ENCODE data around the gene SRM. TPM values are rescaled to one million over a fixed set of nuclear protein-coding genes. Genes with fewer than 3 reads are reported as not detected.
A peak's percentile ranks its signal among the peaks of the same experiment; 100 is the strongest.
"Not testable (repeated sequence)": the region's sequence is repeated elsewhere in the genome, so short reads cannot be mapped to it uniquely, and the experiment has no call there.

Gene SRM
- total RNA-seq (10 to 100 TPM; 13.4 to 28.3 TPM), polyA plus RNA-seq (ENCODE audit: insufficient read length in 2 of 2) (100 to 1,000 TPM; 113 to 123 TPM)
- long read RNA-seq, donor 1, transcript SRM-201 (8 exons, 1,266 nt) = major isoform, 49 of 72 reads
- long read RNA-seq, donor 1, transcript SRM-204 (2 exons, 545 nt) = minor isoform, 5 of 72 reads
- long read RNA-seq, donor 1, partial matches to known transcripts = 17 of 72 reads
- long read RNA-seq, donor 1, other reads (novel, unspliced or antisense) = 0 of 72 reads
- long read RNA-seq, donor 2, transcript SRM-201 (8 exons, 1,266 nt) = major isoform, 29 of 47 reads
- long read RNA-seq, donor 2, partial matches to known transcripts = 17 of 47 reads
- long read RNA-seq, donor 2, other reads (novel, unspliced or antisense) = 0 of 47 reads
- long read RNA-seq, donor 3, transcript SRM-201 (8 exons, 1,266 nt) = major isoform, 36 of 58 reads
- long read RNA-seq, donor 3, partial matches to known transcripts = 21 of 58 reads
- long read RNA-seq, donor 3, other reads (novel, unspliced or antisense) = 0 of 58 reads
- long read RNA-seq, donor 4, transcript SRM-201 (8 exons, 1,266 nt) = major isoform, 26 of 38 reads
- long read RNA-seq, donor 4, partial matches to known transcripts = 8 of 38 reads
- long read RNA-seq, donor 4, other reads (novel, unspliced or antisense) = 0 of 38 reads

GRCh38 chr1:11059968-11060830 is at the start of gene SRM:
SRM (minus strand) TSS chr1:11060018; CDS start chr1:11059943, 75 bp downstream.
- H3K36me3 ChIP-seq (ENCODE audit: control insufficient read depth, insufficient read depth, low read length) = peaks cover 70% of the 10 kb centered on the region
- H3K27me3 ChIP-seq (ENCODE audit: control insufficient read depth, insufficient read depth, low read length) = no peaks in the 10 kb centered on the region
- H3K4me3 ChIP-seq (ENCODE audit: low read depth, low read length) = peak within 1 kb of the TSS; percentile 80
- peak; percentile 74 to 97 (median 82) for DNase-seq (ENCODE audit: low read depth in 4 of 6, low spot score in 6 of 6)
- peaks cover 25% of the 10 kb centered on the region for H3K4me1 ChIP-seq (ENCODE audit: control insufficient read depth, insufficient read depth, low read length)
- H3K9me3 ChIP-seq (ENCODE audit: control insufficient read depth, insufficient read depth, low read length) = no peaks in the 10 kb centered on the region
- peak within 1 kb of the TSS; percentile 69 for H3K27ac ChIP-seq (ENCODE audit: low read depth, low read length)
- under 1% methylated on average over 79 of the region's 83 CpGs for WGBS (ENCODE audit: insufficient coverage)

- H3K27me3 ChIP-seq (ENCODE audit: control insufficient read depth, insufficient read depth, low read length) = no peaks in the 10 kb centered on the region
- H3K27ac ChIP-seq (ENCODE audit: low read depth, low read length) = peak overlapping the region; percentile 79
- peaks cover 10% of the 10 kb centered on the region for H3K4me1 ChIP-seq (ENCODE audit: control insufficient read depth, insufficient read depth, low read length)
- no peak overlapping the region for H3K4me3 ChIP-seq (ENCODE audit: low read depth, low read length)
- 66% methylated on average over 2 of the region's 7 CpGs for WGBS (ENCODE audit: insufficient coverage)
- H3K36me3 ChIP-seq (ENCODE audit: control insufficient read depth, insufficient read depth, low read length) = peaks cover 55% of the 10 kb centered on the region
- no peaks in the 10 kb centered on the region for H3K9me3 ChIP-seq (ENCODE audit: control insufficient read depth, insufficient read depth, low read length)
- DNase-seq (ENCODE audit: low read depth in 4 of 6, low spot score in 6 of 6) = peak in 2 of 6 donors; percentile 49 to 74
These were observed 49.4 kb upstream of the SRM start for GRCh38 chr1:11109047-11109760.

GRCh38 chr1:11107599-11107998 is 47.8 kb upstream of the SRM start:
- Histone ChIP-seq H3K27ac (ENCODE audit: low read depth, low read length) (peak overlapping the region; percentile 33), H3K36me3 (ENCODE audit: control insufficient read depth, insufficient read depth, low read length) (peaks cover 50% of the 10 kb centered on the region), H3K4me3 (ENCODE audit: low read depth, low read length) (no peak overlapping the region), H3K4me1 (ENCODE audit: control insufficient read depth, insufficient read depth, low read length) (peaks cover 10% of the 10 kb centered on the region), H3K27me3 (ENCODE audit: control insufficient read depth, insufficient read depth, low read length) (no peaks in the 10 kb centered on the region), H3K9me3 (ENCODE audit: control insufficient read depth, insufficient read depth, low read length) (no peaks in the 10 kb centered on the region)
- 93% methylated on average over 5 of the region's 5 CpGs for WGBS (ENCODE audit: insufficient coverage)
- DNase-seq (ENCODE audit: low read depth in 4 of 6, low spot score in 6 of 6) = no peak

GRCh38 chr1:11105586-11105985 is 45.8 kb upstream of the SRM start:
- Histone ChIP-seq H3K4me3 (ENCODE audit: low read depth, low read length) (no peak overlapping the region), H3K27me3 (ENCODE audit: control insufficient read depth, insufficient read depth, low read length) (no peaks in the 10 kb centered on the region), H3K36me3 (ENCODE audit: control insufficient read depth, insufficient read depth, low read length) (peaks cover 37% of the 10 kb centered on the region), H3K27ac (ENCODE audit: low read depth, low read length) (no peak overlapping the region), H3K4me1 (ENCODE audit: control insufficient read depth, insufficient read depth, low read length) (peaks cover 10% of the 10 kb centered on the region), H3K9me3 (ENCODE audit: control insufficient read depth, insufficient read depth, low read length) (no peaks in the 10 kb centered on the region)
- WGBS (ENCODE audit: insufficient coverage) = 87% methylated on average over 2 of the region's 10 CpGs
- DNase-seq (ENCODE audit: low read depth in 4 of 6, low spot score in 6 of 6) = no peak

DNA sequence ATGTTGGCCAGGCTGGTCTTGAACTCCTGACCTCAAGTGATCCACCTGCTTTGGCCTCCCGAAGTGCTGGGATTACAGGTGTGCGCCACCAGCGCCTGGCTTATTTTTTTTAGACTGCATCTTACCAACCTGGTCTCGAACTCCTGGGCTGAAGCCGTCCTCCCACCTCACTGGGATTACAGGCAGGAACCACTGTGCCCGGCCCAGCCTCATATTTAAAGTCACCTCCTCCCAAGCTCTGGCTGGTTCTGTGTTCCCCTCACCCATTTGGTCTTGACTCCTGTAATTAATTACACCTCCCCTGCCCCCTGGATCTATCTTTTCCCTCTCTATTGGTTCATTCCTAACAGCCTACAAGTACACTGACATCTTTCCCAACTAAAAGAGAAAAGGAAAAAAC is 41.5 kb upstream of the SRM start:
- WGBS (ENCODE audit: insufficient coverage) = 91% methylated on average over 6 of the region's 6 CpGs
- Histone ChIP-seq H3K4me1 (ENCODE audit: control insufficient read depth, insufficient read depth, low read length) (peaks cover 7% of the 10 kb centered on the region), H3K27me3 (ENCODE audit: control insufficient read depth, insufficient read depth, low read length) (no peaks in the 10 kb centered on the region), H3K9me3 (ENCODE audit: control insufficient read depth, insufficient read depth, low read length) (no peaks in the 10 kb centered on the region), H3K36me3 (ENCODE audit: control insufficient read depth, insufficient read depth, low read length) (peaks cover 26% of the 10 kb centered on the region), H3K27ac (ENCODE audit: low read depth, low read length) (no peak overlapping the region), H3K4me3 (ENCODE audit: low read depth, low read length) (no peak overlapping the region)
- no peak for DNase-seq (ENCODE audit: low read depth in 4 of 6, low spot score in 6 of 6)

DNA sequence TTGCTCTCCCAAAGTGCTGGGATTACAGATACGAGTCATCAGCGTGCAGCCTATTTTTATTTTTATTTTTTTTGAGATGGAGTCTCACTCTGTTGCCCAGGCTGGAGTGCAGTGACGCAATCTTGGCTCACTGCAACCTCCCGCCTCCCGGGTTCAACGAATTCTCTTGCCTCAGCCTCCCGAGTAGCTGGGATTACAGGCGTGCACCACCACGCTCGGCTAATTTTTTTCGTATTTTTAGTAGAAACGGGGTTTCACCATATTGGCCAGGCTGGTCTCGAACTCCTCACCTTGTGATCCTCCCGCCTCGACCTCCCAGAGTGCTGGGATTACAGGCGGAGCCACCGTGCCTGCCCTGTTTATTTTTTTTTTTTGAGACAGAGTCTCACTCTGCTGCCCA is 41.0 kb upstream of the SRM start:
- peaks cover 26% of the 10 kb centered on the region for H3K36me3 ChIP-seq (ENCODE audit: control insufficient read depth, insufficient read depth, low read length)
- not testable (repeated sequence) for H3K4me3 ChIP-seq (ENCODE audit: low read depth, low read length); H3K4me1 ChIP-seq (ENCODE audit: control insufficient read depth, insufficient read depth, low read length); H3K9me3 ChIP-seq (ENCODE audit: control insufficient read depth, insufficient read depth, low read length); H3K27ac ChIP-seq (ENCODE audit: low read depth, low read length); H3K27me3 ChIP-seq (ENCODE audit: control insufficient read depth, insufficient read depth, low read length); DNase-seq (ENCODE audit: low read depth in 4 of 6, low spot score in 6 of 6)
- WGBS (ENCODE audit: insufficient coverage) = 94% methylated on average over 16 of the region's 17 CpGs

DNA sequence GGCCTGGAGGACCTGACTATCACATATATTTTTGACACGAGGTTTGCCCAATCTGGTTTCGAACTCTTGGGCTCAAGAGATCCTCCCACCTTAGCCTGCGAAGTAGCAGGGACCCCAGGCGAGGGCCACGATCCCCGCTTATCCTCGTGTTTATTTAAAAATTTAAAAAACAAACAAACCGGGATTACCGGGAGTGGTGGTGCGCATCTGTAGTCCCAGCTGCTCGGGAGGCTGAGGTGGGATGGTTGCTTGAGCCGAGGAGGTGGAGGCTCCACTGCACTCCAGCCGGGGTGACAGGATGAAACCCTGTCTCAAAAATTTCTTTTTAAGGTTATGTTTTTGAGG is 40.3 kb upstream of the SRM start:
- no peaks in the 10 kb centered on the region for H3K9me3 ChIP-seq (ENCODE audit: control insufficient read depth, insufficient read depth, low read length)
- H3K27ac ChIP-seq (ENCODE audit: low read depth, low read length) = peak overlapping the region; percentile 59
- H3K27me3 ChIP-seq (ENCODE audit: control insufficient read depth, insufficient read depth, low read length) = no peaks in the 10 kb centered on the region
- peaks cover 4% of the 10 kb centered on the region for H3K4me1 ChIP-seq (ENCODE audit: control insufficient read depth, insufficient read depth, low read length)
- peaks cover 28% of the 10 kb centered on the region for H3K36me3 ChIP-seq (ENCODE audit: control insufficient read depth, insufficient read depth, low read length)
- no peak for DNase-seq (ENCODE audit: low read depth in 4 of 6, low spot score in 6 of 6)
- WGBS (ENCODE audit: insufficient coverage) = 69% methylated on average over 11 of the region's 13 CpGs
- peak overlapping the region; percentile 78 for H3K4me3 ChIP-seq (ENCODE audit: low read depth, low read length)

- Histone ChIP-seq H3K4me1 (ENCODE audit: control insufficient read depth, insufficient read depth, low read length) (peaks cover 4% of the 10 kb centered on the region), H3K27me3 (ENCODE audit: control insufficient read depth, insufficient read depth, low read length) (no peaks in the 10 kb centered on the region), H3K4me3 (ENCODE audit: low read depth, low read length) (peak within 1 kb of the TSS; percentile 78), H3K9me3 (ENCODE audit: control insufficient read depth, insufficient read depth, low read length) (no peaks in the 10 kb centered on the region), H3K27ac (ENCODE audit: low read depth, low read length) (peak within 1 kb of the TSS; percentile 59), H3K36me3 (ENCODE audit: control insufficient read depth, insufficient read depth, low read length) (peaks cover 34% of the 10 kb centered on the region)
- peak; percentile 75 to 97 (median 88) for DNase-seq (ENCODE audit: low read depth in 4 of 6, low spot score in 6 of 6)
- WGBS (ENCODE audit: insufficient coverage) = under 1% methylated on average over 68 of the region's 78 CpGs
These were observed 39.7 kb upstream of the SRM start, which contains the start of gene EXOSC10 for GRCh38 chr1:11099310-11100148. EXOSC10 (minus strand) TSS chr1:11099869; CDS start chr1:11099831, 38 bp downstream.

All from spinal cord (tissue), 10 donors.